KMS-11 (cell line): ENCODE data around the gene NKX2-2.

Experiments used
- H2AFZ ChIP-seq: fragments of 200-600 bp; sonication (generic); 2 replicates; pipeline ENCODE4 v1.6.1; 2016; ENCODE audit warnings: antibody characterized with exemption, mixed run types, low read depth
- H3K27ac ChIP-seq: fragments of 200-600 bp; sonication (generic); 2 replicates; pipeline ENCODE4 v1.6.1; 2016; ENCODE audit warnings: mild to moderate bottlenecking, mixed run types
- H3K27me3 ChIP-seq: fragments of 200-600 bp; sonication (generic); 2 replicates; pipeline ENCODE4 v1.6.1; 2017; ENCODE audit warnings: mild to moderate bottlenecking, low read depth, mixed run types, moderate library complexity; ENCODE audit not compliant: insufficient read depth
- H3K36me3 ChIP-seq: fragments of 200-600 bp; sonication (generic); 2 replicates; pipeline ENCODE4 v1.6.1; 2017; ENCODE audit warnings: mild to moderate bottlenecking, mixed run types; ENCODE audit not compliant: insufficient read depth
- H3K4me1 ChIP-seq: fragments of 200-600 bp; sonication (generic); 2 replicates; pipeline ENCODE4 v1.6.1; 2016; ENCODE audit warnings: mild to moderate bottlenecking, low read depth, mixed run types; ENCODE audit not compliant: poor library complexity, severe bottlenecking
- H3K4me2 ChIP-seq: fragments of 200-600 bp; sonication (generic); 2 replicates; pipeline ENCODE4 v1.7.0; 2016; ENCODE audit warnings: mild to moderate bottlenecking, mixed run types
- H3K4me3 ChIP-seq: fragments of 200-600 bp; sonication (generic); IDR thresholded peaks from 2 replicates; pipeline ENCODE4 v1.6.1; 2017; ENCODE audit warnings: low read depth, low read length, mixed read lengths; ENCODE audit not compliant: insufficient read depth
- H3K79me2 ChIP-seq: fragments of 200-600 bp; sonication (generic); 2 replicates; pipeline ENCODE4 v1.6.1; 2016; ENCODE audit warnings: low read depth, mixed run types; ENCODE audit not compliant: insufficient read depth
- H3K9ac ChIP-seq: fragments of 200-600 bp; sonication (generic); 2 replicates; pipeline ENCODE4 v1.6.1; 2016; ENCODE audit warnings: mild to moderate bottlenecking, mixed run types
- H4K20me1 ChIP-seq: fragments of 200-600 bp; sonication (generic); 2 replicates; pipeline ENCODE4 v1.6.1; 2016; ENCODE audit warnings: mild to moderate bottlenecking, mixed run types; ENCODE audit not compliant: insufficient read depth
- TF ChIP-seq, protein P1 (sequence below): fragments of 200-600 bp; sonication (generic); conservative IDR thresholded peaks from 2 replicates; pipeline ENCODE4 v1.6.1; 2017; ENCODE audit warnings: low read depth, mild to moderate bottlenecking, antibody characterized with exemption, low read length, moderate library complexity, mixed read lengths

The NKX2-2 gene

DNA sequence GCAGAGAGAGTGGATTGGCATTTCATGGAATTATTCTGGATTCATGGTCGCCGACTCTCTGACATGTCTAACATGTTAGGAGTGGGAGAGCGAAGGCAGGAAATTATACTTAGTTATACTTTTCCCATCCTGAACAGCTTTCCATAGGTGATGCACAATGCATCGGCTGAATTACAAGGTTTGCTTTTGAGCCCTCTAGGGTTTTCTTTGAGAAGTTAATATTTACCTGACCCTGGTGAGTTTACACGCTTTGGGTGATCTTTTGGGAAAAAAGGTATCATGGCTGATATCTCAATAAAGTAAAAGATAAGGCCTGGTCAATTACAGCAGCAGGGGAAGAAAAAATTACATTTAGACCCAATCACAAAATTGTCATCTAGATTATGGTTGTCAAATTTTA lies 14.0 kb upstream of the NKX2-2 start:
- no peak overlapping the region for H3K27ac ChIP-seq
- H2AFZ ChIP-seq: no peak overlapping the region
- H3K36me3 ChIP-seq: no peaks in the 10 kb centered on the region
- no peaks in the 10 kb centered on the region for H3K4me1 ChIP-seq
- no peak overlapping the region for H3K4me2 ChIP-seq
- H3K9ac ChIP-seq: no peak overlapping the region
- TF ChIP-seq, protein P1, sequence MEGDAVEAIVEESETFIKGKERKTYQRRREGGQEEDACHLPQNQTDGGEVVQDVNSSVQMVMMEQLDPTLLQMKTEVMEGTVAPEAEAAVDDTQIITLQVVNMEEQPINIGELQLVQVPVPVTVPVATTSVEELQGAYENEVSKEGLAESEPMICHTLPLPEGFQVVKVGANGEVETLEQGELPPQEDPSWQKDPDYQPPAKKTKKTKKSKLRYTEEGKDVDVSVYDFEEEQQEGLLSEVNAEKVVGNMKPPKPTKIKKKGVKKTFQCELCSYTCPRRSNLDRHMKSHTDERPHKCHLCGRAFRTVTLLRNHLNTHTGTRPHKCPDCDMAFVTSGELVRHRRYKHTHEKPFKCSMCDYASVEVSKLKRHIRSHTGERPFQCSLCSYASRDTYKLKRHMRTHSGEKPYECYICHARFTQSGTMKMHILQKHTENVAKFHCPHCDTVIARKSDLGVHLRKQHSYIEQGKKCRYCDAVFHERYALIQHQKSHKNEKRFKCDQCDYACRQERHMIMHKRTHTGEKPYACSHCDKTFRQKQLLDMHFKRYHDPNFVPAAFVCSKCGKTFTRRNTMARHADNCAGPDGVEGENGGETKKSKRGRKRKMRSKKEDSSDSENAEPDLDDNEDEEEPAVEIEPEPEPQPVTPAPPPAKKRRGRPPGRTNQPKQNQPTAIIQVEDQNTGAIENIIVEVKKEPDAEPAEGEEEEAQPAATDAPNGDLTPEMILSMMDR: no peak
- no peaks in the 10 kb centered on the region for H3K27me3 ChIP-seq
- no peaks in the 10 kb centered on the region for H4K20me1 ChIP-seq
- H3K4me3 ChIP-seq: no peak overlapping the region
- H3K79me2 ChIP-seq: no peaks in the 10 kb centered on the region

DNA sequence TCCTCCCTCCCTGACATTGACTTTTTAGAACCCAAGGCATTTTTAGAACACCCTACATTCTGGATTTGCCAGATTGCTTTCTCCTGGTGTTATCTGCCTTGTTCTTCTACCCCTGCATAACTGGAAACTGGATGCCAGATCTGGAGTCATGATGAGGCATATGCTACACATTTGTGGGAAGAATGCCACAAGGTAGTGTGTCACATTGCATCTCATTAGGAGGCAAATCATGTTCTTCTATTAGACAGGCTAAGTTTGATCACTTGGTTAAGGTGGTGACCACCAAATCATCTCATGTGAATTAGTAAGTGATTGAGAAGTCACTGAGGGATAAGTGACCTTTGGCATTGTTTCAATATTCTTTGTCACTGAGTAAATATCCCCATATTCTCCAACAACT lies 12.9 kb upstream of the NKX2-2 start:
- Histone ChIP-seq H3K4me2 (no peak overlapping the region), H4K20me1 (no peaks in the 10 kb centered on the region), H3K27ac (no peak overlapping the region), H3K9ac (no peak overlapping the region), H3K27me3 (no peaks in the 10 kb centered on the region), H2AFZ (no peak overlapping the region), H3K36me3 (no peaks in the 10 kb centered on the region), H3K4me3 (no peak overlapping the region), H3K79me2 (no peaks in the 10 kb centered on the region), H3K4me1 (no peaks in the 10 kb centered on the region)
- TF ChIP-seq, protein P1: no peak

DNA sequence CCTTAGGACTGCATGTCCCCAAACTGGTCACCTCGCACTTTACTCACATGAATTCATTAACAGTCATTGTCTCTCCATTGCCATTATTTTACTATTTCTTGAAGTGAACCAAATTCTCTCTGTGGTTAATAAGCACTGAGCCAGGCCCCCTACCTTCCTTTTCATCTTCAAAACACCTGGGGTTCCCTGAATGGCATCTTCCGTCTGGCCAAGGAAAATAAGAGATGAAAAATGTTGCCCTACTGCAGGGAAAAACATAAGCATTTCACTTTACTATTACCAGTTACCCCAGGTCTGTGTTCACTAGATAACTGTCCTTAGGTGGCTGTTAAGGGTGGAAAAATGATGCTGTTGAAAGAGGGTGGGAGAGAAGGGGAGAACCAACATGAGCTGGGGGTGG lies 10.0 kb upstream of the NKX2-2 start:
- Histone ChIP-seq H3K4me1 (no peaks in the 10 kb centered on the region), H3K27ac (no peak overlapping the region), H2AFZ (no peak overlapping the region), H3K79me2 (no peaks in the 10 kb centered on the region), H4K20me1 (no peaks in the 10 kb centered on the region), H3K36me3 (no peaks in the 10 kb centered on the region), H3K9ac (no peak overlapping the region), H3K4me3 (no peak overlapping the region), H3K27me3 (peaks cover 3% of the 10 kb centered on the region; the same call in 1 of the 2 replicates), H3K4me2 (no peak overlapping the region)
- TF ChIP-seq, protein P1: no peak

DNA sequence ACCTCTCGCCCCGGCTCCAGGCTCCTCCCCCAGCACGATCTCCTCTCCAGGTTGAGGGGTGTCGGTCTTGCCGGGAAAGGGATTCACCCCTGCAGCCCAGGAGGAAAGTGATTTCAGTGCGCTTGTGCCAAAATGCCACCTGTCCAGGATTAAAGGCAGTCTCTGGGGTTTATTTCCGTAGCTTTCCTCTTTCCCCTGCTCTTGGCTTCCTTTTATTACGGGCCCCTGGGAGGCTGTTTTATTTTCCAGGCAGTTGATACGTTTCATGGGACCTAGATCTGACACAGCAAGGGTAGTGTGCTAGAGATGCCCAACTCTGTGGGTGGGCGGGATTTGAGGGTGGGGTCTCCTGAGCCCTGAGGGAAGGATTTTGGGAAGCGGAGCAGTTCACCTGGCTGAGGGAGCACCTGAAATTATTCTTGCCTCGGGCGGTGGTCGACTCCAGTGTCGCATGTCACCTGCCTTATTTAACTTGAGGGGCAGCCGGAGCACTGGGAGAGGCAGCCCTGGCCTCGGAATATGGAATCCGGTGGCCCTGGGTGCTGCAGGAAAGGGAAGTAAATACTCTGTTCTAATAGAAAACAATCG lies 9.5 kb upstream of the NKX2-2 start:
- Histone ChIP-seq H3K9ac (no peak overlapping the region), H3K27ac (no peak overlapping the region), H3K27me3 (peaks cover 3% of the 10 kb centered on the region; the same call in 1 of the 2 replicates), H3K4me3 (no peak overlapping the region), H3K4me2 (no peak overlapping the region), H3K79me2 (no peaks in the 10 kb centered on the region), H3K4me1 (no peaks in the 10 kb centered on the region), H3K36me3 (no peaks in the 10 kb centered on the region), H4K20me1 (no peaks in the 10 kb centered on the region), H2AFZ (no peak overlapping the region)
- TF ChIP-seq, protein P1: no peak
